HFFc6 (cell line): ENCODE measurements around the gene CIZ1. TPM values are rescaled to one million over a fixed set of nuclear protein-coding genes. Genes with fewer than 3 reads are reported as not detected.

Source experiments
- DNase-seq: peaks from one replicate; pipeline ENCODE4 v3.0.0-alpha.2; 2018
- H3K27ac Mint-ChIP-seq: 2 replicates; pipeline ENCODE4 v1.8.0; 2020; ENCODE audit warnings: mild to moderate bottlenecking, mixed read lengths
- H3K27me3 Mint-ChIP-seq: 2 replicates; pipeline ENCODE4 v1.8.0; 2021; ENCODE audit warnings: mild to moderate bottlenecking, moderate library complexity, mixed read lengths; ENCODE audit not compliant: insufficient read depth
- H3K36me3 Mint-ChIP-seq: 2 replicates; pipeline ENCODE4 v1.8.0; 2021; ENCODE audit warnings: low read depth, mixed read lengths
- H3K4me1 Mint-ChIP-seq: 2 replicates; pipeline ENCODE4 v1.8.0; 2020; ENCODE audit warnings: low read depth, mixed read lengths
- H3K4me3 Mint-ChIP-seq: 2 replicates; pipeline ENCODE4 v1.8.0; 2020; ENCODE audit warnings: mild to moderate bottlenecking, moderate library complexity, mixed read lengths
- H3K9me3 Mint-ChIP-seq: 2 replicates; pipeline ENCODE4 v1.8.0; 2020; ENCODE audit warnings: mild to moderate bottlenecking, mixed read lengths
- total RNA-seq, 6 experiments: library from RNA; stranded (reverse); fragmentation: NEBNext Ultra II Directional; extraction: Animal tissue kit (Norgen Biotek cat#: 25700); gene quantifications; 2 replicates in 1 of 6; 3 replicates in 5 of 6; pipeline ENCODE4 v1.2.3, GENCODE V29; 2021
- TF ChIP-seq, protein P1 (sequence below): fragments of 200-600 bp; sonication (generic); IDR thresholded peaks from 2 replicates; pipeline ENCODE4 v1.5.0; 2021; ENCODE audit warnings: antibody characterized with exemption, mild to moderate bottlenecking

The CIZ1 gene
- total RNA-seq, 6 experiments from 2014 or later, result 119 to 168 (median 148) TPM

GRCh38 chr9:128219831-128220230 is 28.5 kb upstream of the CIZ1 start:
- Mint-ChIP-seq H3K27me3 (peaks cover 2% of the 10 kb centered on the region; the same call in 1 of the 2 replicates), H3K27ac (no peak overlapping the region), H3K4me3 (no peak overlapping the region), H3K36me3 (peaks cover 10% of the 10 kb centered on the region; the same call in 1 of the 2 replicates), H3K9me3 (no peaks in the 10 kb centered on the region), H3K4me1 (peaks cover 22% of the 10 kb centered on the region)
- TF ChIP-seq, protein P1, sequence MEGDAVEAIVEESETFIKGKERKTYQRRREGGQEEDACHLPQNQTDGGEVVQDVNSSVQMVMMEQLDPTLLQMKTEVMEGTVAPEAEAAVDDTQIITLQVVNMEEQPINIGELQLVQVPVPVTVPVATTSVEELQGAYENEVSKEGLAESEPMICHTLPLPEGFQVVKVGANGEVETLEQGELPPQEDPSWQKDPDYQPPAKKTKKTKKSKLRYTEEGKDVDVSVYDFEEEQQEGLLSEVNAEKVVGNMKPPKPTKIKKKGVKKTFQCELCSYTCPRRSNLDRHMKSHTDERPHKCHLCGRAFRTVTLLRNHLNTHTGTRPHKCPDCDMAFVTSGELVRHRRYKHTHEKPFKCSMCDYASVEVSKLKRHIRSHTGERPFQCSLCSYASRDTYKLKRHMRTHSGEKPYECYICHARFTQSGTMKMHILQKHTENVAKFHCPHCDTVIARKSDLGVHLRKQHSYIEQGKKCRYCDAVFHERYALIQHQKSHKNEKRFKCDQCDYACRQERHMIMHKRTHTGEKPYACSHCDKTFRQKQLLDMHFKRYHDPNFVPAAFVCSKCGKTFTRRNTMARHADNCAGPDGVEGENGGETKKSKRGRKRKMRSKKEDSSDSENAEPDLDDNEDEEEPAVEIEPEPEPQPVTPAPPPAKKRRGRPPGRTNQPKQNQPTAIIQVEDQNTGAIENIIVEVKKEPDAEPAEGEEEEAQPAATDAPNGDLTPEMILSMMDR, result no peak
- no peak for DNase-seq

DNA sequence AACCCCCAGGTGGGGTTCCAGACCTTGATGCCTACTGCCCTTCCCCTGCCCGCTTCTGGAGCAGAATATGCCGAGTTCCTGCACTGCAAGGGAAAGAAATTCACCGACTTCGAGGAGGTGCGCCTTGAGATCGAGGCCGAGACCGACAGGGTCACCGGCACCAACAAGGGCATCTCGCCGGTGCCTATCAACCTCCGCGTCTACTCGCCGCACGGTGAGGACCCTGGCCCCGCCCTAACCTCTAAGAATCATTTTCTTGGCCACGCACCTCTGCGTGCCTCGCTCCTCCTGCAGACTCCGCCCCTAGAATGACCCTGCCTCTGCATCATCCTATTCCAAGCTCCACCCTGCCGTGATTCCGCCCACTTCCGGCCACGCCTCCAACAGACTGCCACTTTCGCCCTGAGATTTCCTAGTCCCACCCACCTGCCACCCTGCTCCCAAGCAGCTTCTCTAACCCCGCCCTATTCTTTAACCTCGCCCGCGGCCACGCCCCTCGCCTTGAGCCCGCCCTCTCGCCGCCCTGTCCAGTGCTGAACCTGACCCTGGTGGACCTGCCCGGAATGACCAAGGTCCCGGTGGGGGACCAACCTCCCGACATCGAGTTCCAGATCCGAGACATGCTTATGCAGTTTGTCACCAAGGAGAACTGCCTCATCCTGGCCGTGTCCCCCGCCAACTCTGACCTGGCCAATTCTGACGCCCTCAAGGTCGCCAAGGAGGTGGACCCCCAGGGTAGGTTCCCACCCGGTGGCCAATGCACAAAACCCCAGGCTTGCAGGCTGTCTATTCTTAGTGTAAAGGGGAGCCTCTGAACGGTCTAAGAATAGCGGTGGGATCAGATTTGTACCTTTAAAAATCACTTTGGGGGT is 27.4 kb upstream of the CIZ1 start:
- H3K27me3 Mint-ChIP-seq, result peaks cover 2% of the 10 kb centered on the region; the same call in 1 of the 2 replicates
- no peak for DNase-seq
- H3K4me1 Mint-ChIP-seq, result peaks cover 26% of the 10 kb centered on the region
- H3K27ac Mint-ChIP-seq, result no peak overlapping the region
- no peaks in the 10 kb centered on the region for H3K9me3 Mint-ChIP-seq
- no peak overlapping the region for H3K4me3 Mint-ChIP-seq
- peaks cover 10% of the 10 kb centered on the region; the same call in 1 of the 2 replicates for H3K36me3 Mint-ChIP-seq
- TF ChIP-seq, protein P1, result no peak

DNA sequence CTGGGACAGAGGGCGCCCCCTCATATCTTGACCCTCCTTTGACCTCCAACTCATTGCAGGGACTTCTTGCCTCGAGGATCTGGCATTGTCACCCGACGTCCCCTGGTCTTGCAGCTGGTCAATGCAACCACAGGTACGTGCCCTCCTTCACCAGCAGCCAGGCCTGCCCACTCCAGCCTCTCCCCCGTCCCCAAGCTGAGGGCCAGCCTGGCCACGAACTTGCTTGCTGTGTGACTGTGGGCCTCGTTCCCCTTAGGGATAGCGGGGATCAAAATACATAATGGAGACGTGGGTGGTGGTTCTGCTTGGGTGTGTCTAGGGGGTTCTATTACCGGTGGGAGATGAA is 26.8 kb upstream of the CIZ1 start:
- DNase-seq, result no peak
- Mint-ChIP-seq H3K4me3 (no peak overlapping the region), H3K4me1 (peaks cover 26% of the 10 kb centered on the region), H3K27ac (no peak overlapping the region), H3K36me3 (peaks cover 10% of the 10 kb centered on the region; the same call in 1 of the 2 replicates), H3K9me3 (no peaks in the 10 kb centered on the region), H3K27me3 (peaks cover 2% of the 10 kb centered on the region; the same call in 1 of the 2 replicates)
- TF ChIP-seq, protein P1, result no peak

GRCh38 chr9:128216781-128217553 is 25.6 kb upstream of the CIZ1 start:
- TF ChIP-seq, protein P1, result no peak
- Mint-ChIP-seq H3K4me1 (peaks cover 31% of the 10 kb centered on the region), H3K27ac (peak overlapping the region; percentile 94), H3K9me3 (no peaks in the 10 kb centered on the region), H3K36me3 (peaks cover 10% of the 10 kb centered on the region; the same call in 1 of the 2 replicates), H3K4me3 (peak overlapping the region; percentile 14; the same call in 1 of the 2 replicates), H3K27me3 (peaks cover 2% of the 10 kb centered on the region; the same call in 1 of the 2 replicates)
- no peak for DNase-seq

DNA sequence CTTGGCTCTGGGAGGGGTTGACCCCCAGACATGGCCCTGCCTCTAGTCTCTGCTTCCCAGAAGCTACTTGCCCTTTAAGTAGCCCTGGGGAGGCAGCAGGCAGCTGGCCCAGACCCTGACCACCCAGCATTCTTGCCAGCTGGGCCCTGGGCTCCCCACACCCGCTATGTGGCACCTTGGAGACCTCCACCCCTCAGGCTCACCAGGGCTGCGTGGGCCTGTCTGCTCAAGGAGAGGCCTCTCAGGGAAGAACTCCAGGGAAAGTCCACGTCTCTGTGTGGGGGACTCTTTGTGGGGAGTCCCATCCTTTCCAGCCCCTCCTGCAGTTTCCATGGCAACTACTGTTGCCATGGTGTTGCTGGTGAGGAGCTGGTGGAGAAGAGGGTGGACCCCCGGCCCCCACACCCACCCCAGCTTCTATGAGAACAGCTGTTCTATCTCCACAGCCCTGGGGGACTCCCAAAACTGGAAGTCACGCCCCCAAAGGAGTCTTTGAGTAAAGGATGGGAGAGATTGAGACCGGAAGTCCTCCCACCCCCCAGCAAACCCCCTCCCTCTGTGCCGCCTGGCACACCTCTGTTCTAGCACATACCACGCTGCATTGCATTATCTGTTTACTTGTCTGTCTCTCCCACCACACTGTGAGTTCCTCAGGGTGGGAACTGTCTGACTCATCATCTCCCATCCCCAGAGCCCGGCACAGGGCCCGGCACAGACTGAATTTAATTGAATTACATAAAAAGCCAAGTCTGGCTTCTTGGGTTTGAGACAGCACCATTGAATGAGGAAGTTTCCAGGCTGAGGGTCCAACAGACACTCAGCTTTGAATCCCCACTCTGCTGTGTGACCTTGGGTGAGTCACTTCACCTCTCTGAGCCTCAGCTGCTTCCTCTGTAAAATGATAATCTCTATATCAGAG is 24.4 kb upstream of the CIZ1 start:
- Mint-ChIP-seq H3K9me3 (no peaks in the 10 kb centered on the region), H3K4me1 (peaks cover 43% of the 10 kb centered on the region), H3K4me3 (peak overlapping the region; percentile 22; the same call in 1 of the 2 replicates), H3K36me3 (peaks cover 10% of the 10 kb centered on the region; the same call in 1 of the 2 replicates), H3K27ac (peak overlapping the region; percentile 94), H3K27me3 (peaks cover 2% of the 10 kb centered on the region; the same call in 1 of the 2 replicates)
- TF ChIP-seq, protein P1, result no peak
- peak; percentile 64 for DNase-seq
